ENCODE measurements around the gene SIX2.
"Not testable (repeated sequence)": the region's sequence is repeated elsewhere in the genome, so short reads cannot be mapped to it uniquely, and the experiment has no call there.

Gene SIX2

DNA sequence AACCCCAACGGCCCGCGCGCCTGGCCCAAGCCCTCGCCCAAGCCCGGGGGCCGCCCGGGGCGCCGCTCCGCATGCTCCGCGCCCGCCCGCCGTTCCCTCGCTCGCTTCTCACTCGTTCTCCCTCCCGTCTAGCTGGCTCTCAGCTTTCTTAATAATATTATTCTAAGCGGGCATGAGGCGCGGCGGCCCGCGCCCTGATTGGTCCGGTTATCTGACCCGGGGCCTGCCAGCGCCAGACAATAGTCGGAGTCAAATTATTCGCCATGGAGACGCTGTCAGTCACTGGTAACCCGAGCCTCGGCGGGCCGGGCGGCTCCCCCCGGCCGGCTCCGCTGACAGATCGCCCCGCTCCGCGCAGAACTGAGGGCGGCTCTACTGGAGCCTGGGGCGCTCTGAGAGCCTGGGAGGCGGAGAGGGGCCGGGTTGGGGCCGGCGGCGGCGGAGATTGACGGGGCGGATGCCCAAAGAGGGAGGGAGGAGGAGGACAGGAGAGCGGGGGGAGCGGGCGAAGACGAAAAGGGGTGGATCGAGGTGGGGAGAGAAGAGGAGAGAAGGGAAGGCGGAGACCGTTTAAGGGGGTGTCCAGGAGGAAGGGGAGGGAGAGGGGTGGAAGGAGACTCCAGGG lies at the start of gene SIX2:
Gene SIX2, minus strand, starts transcription at position 150 of the 625 bp plus-strand sequence. CDS start 342 bp downstream, outside the sequence.
- DNase-seq (ENCODE audit: low spot score), result no peak

- no peak for DNase-seq (ENCODE audit: low spot score)
Measured at GRCh38 chr2:45055162-45055605, 45.9 kb upstream of the SIX2 start.

GRCh38 chr2:45053966-45054365 lies 44.7 kb upstream of the SIX2 start:
- DNase-seq (ENCODE audit: low spot score), result no peak

DNA sequence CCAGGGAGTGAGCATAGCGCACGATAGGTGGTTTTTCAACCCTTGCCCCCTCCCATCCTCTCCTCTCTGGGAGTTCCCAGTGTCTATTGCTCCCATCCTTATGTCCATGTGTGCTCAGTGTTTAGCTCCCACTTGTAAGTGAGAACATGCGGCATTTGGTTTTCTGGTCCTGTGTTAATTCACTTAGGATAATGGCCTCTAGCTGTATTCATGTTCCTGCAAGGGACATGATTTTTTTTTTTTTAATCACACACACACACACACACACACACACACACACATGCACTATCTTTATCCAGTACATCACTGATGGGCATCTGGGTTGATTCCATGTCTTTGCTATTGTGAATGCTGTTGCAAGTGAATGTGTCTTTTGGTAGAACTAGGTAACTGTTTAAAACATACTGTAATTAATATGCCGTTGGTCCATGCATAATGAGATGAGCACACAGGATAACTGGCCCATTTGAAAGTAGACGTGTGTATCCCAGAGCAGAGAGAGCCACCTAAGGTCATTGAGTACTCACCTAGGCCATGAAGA lies 43.2 kb upstream of the SIX2 start:
- no peak for DNase-seq (ENCODE audit: low spot score)

GRCh38 chr2:45049569-45050336 lies 40.5 kb upstream of the SIX2 start:
- DNase-seq (ENCODE audit: low spot score), result no peak

DNA sequence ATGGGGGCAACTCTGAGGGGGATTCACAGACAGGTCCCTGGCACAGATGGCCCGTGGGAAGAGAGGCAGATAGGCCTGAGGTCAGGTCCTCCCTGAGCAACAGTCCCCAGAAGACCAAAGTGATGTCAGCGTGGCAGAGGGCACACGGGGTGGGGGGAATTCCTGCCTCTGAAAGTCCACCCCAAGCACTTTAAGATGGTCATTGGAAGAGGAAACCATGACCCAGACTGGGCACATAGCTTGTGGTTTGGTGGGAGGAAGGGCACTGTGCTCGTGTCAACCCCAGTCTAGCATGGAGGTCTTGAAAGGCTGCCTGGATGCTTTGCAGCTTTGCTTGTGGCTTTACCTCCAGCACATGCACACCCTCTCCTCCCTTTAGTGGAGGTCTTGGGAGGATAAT lies 38.0 kb upstream of the SIX2 start:
- DNase-seq (ENCODE audit: low spot score), result no peak

DNA sequence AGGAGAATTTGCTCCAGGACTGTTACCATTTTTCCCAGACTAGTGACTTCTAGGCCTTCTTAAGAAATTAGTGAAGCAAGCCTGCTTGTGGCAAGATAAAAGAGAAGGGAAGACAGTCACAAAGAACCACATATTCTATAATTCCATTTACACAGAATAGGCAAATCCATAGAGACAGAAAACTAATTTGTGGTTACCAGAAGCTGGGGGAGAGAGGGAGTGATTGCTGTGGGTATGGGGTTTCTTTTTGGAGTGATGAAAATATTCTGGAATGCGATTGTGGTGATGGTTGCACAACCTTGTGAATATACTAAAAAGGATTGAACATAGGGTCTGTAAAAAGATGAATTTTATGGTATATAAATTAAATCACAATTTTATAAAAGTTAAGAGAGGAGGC lies 37.5 kb upstream of the SIX2 start:
- no peak for DNase-seq (ENCODE audit: low spot score)

DNA sequence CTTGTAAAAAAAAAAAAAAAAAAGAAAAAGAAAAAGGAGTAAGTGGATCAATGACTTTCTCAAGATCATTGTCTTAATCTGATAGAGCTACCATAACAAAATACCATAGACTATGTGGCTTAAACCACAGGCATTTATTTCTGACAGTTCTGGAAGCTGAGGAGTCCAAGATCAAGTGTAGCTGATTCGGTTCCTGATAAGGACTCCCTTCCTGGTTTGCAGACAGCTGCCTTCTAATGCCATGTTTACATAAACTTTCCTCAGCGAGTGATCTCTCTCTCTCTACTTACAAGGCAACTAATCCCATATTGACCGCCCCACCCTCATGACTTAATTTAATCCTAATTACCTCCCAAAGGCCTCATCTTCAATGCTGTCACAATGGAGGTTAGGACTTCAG lies 36.5 kb upstream of the SIX2 start:
- no peak for DNase-seq (ENCODE audit: low spot score)

DNA sequence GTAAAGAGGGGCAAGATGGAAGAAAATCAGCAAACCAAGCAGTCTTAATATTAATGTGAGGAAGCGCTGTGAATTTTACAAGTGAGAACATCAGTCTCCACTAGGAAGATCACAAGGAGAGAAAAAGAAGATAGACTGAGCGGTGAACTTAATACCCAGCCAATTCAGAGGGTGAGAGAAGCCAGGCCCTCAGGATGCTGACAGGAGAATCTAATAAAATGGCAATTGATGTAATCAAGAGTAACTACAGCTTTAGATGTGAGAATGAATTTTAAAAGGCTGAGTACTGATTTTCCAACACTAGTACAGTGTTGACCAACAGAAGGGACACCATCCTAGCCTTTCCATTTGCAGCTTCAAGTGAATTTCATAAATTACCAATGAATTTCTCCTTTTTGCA lies 35.7 kb upstream of the SIX2 start:
- DNase-seq (ENCODE audit: low spot score), result no peak

- DNase-seq (ENCODE audit: low spot score), result no peak
Measured at GRCh38 chr2:45043174-45043573, 33.9 kb upstream of the SIX2 start.

DNA sequence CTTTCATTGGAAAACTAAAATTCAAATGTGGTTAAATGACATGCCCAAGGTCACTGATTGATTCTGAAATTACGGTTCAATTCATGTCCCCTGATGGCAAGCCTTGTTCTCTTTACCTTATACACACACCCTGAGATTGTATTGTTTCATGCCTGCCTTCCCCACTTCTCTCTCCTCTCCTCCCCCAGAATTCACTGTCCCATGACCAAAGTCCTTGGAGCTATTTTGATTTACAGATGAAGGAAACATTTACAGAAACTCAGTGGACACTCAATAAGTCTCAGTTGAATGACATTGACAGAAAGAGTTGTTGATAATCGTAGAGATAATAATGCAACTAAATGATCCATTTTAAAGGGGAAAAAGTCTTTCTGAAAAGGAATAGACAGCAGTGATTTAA lies 33.1 kb upstream of the SIX2 start:
- no peak for DNase-seq (ENCODE audit: low spot score)

DNA sequence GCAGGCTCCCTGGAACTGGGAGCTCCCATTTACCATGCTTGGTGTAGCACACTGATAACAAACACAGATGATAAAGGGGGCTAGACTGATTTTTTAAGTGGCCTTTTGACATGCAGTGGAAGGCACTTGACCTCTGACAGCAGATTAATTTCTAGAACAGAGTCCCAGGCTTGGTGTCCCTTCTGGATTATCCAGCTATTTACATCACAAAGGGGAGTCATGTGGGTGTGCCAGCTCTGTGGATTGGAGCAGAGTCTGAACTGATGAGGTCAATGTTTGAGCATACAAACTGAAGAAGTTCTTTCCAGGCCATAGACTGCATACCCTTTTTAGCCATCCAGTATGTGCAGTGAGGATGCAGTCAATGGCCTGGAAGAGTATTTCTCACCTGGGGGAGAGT lies 31.5 kb upstream of the SIX2 start:
- DNase-seq (ENCODE audit: low spot score), result no peak

- not testable (repeated sequence) for DNase-seq (ENCODE audit: low spot score)
Measured at GRCh38 chr2:45039804-45040203, 30.6 kb upstream of the SIX2 start.

DNA sequence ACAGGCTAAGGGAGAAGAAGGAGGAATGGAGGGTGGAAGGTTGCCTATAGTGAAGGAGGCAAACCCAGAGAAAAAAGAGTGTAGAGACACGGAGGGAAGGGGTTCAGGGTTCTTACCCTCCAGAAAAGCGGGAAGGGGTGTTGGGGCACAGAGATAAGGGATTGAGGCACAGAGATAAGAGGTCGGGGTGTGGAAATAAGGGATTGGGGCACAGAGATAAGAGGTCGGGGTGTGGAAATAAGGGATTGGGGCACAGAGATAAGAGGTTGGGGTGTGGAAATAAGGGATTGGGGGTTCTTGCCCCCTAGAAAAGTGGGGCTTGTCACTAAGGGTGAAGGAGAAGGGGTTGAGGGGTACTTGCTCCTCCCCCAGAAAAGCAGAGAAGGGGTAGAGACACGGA lies 29.6 kb upstream of the SIX2 start:
- DNase-seq (ENCODE audit: low spot score), result not testable (repeated sequence)

GRCh38 chr2:45033302-45033701 lies 24.1 kb upstream of the SIX2 start:
- no peak for DNase-seq (ENCODE audit: low spot score)

- DNase-seq (ENCODE audit: low spot score), result no peak
Measured at GRCh38 chr2:45031028-45031427, 21.8 kb upstream of the SIX2 start.

- DNase-seq (ENCODE audit: low spot score), result no peak
Measured at GRCh38 chr2:45030553-45030952, 21.3 kb upstream of the SIX2 start.

DNA sequence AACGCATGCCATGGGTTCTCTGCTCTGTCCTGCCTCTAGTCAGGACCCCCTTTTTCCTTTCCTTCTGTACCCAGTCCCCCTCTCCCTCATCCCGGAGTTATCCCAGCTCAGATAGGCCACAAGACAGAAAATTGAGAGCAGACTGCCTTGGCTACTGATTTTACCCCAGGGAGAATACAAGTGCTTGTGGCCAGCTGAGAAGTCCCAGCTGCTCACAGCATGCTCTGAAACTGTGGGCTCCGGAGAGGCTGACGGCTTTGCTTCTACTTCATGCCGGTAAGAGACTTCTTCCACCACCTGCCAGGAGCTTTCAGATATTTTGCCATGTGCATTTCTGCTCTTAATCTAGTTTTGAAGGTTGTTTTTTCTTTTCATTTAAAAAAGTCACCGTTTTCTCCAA lies 20.0 kb upstream of the SIX2 start:
- DNase-seq (ENCODE audit: low spot score), result no peak

DNA sequence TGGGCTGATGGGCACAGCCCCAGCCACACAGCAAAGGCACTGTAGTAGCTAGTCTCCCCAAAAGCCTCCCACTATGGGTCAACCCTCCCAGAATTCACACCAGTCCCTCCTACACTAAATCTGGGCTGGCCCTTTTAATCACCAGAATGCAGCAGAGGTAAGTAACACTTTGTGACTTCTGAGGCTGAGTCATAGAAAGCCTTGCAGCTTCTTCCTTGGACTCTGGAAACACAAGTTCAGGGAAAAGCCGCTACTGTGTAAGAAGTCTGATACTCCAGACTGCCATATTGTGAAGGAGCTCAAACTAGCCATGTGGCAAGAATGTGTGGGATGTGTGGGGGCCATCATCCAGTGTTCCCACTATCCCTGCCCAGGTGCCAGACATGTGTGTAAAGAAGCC lies 19.0 kb upstream of the SIX2 start:
- no peak for DNase-seq (ENCODE audit: low spot score)

- no peak for DNase-seq (ENCODE audit: low spot score)
Measured at GRCh38 chr2:45026924-45027450, 17.7 kb upstream of the SIX2 start.

- no peak for DNase-seq (ENCODE audit: low spot score)
Measured at GRCh38 chr2:45024600-45025291, 15.5 kb upstream of the SIX2 start.

GRCh38 chr2:45024097-45024496 lies 14.8 kb upstream of the SIX2 start:
- DNase-seq (ENCODE audit: low spot score), result no peak

DNA sequence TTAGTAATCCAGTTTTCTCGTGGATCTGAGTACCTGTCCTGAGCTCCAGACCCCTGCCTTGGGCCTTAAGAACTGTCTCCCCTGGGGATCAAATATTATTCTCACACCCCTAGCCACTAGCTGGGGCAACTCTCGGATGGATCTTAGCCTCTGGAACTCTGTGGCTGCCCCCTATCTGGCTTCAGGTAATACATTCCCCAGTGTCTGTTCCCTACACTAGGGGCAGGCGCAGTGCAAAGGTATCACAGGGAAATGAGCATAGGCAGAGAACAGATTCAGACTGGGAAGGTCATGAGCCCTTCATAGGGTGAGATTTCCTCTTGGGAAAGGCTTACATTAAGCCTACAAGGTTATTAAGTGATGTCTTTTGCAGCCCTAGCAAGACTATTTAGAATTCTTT lies 11.2 kb upstream of the SIX2 start:
- DNase-seq (ENCODE audit: low spot score), result no peak

All from hematopoietic multipotent progenitor cell treated with erythropoietin and hydrocortisone succinate and interleukin-3 and kit ligand, for 17 days (in vitro differentiated cells).